MM.1S (cell line): Measurements from ENCODE around the gene PPP3R1.

ENCODE experiments used
- EZH2 ChIP-seq: fragments of 300-600 bp; sonication (generic); optimal IDR thresholded peaks from 2 replicates; pipeline ENCODE3; 2017; ENCODE audit warnings: low read depth, mild to moderate bottlenecking, antibody characterized with exemption, low read length, mixed read lengths
- EZH2phosphoT487 ChIP-seq: fragments of 300-600 bp; sonication (generic); IDR thresholded peaks from 2 replicates; pipeline ENCODE4 v1.6.1; 2018; ENCODE audit warnings: antibody characterized with exemption, low read length
- TF ChIP-seq, protein P1 (sequence below): fragments of 300-600 bp; sonication (generic); IDR thresholded peaks from 2 replicates; pipeline ENCODE4 v1.5.1; 2016; ENCODE audit warnings: antibody characterized with exemption, low read length, mixed read lengths

DNA sequence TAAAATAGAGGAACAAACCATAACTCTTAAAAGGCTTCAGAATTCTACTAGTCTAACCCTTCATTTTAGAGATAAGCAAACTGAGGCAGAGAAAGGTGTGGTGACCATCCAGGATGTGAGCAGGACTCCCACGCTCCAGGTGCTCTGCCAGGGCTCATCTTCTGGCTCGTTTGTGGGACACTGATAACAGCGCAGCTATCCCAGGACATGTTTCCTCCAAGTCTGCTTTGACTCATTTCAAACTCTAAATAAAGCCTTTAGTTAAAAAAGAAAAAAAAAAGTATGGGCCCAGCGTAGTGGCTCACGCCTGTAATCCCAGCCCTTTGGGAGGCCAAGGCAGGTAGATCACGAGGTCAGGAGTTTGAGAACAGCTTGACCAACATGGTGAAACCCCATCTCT is 39.0 kb upstream of the PPP3R1 start:
- no peak for TF ChIP-seq EZH2phosphoT487
- TF ChIP-seq, protein P1, sequence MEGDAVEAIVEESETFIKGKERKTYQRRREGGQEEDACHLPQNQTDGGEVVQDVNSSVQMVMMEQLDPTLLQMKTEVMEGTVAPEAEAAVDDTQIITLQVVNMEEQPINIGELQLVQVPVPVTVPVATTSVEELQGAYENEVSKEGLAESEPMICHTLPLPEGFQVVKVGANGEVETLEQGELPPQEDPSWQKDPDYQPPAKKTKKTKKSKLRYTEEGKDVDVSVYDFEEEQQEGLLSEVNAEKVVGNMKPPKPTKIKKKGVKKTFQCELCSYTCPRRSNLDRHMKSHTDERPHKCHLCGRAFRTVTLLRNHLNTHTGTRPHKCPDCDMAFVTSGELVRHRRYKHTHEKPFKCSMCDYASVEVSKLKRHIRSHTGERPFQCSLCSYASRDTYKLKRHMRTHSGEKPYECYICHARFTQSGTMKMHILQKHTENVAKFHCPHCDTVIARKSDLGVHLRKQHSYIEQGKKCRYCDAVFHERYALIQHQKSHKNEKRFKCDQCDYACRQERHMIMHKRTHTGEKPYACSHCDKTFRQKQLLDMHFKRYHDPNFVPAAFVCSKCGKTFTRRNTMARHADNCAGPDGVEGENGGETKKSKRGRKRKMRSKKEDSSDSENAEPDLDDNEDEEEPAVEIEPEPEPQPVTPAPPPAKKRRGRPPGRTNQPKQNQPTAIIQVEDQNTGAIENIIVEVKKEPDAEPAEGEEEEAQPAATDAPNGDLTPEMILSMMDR: no peak
- TF ChIP-seq EZH2: no peak
